Measurements from ENCODE around the gene TMEM52. TPM values are rescaled to one million over a fixed set of nuclear protein-coding genes. Genes with fewer than 3 reads are reported as not detected.

The TMEM52 gene
- total and polyA plus RNA-seq, 2 donors (not counting 3 experiments of a cell fraction or from before 2014, with no cell fraction given) = 1.6 to 1.7 TPM

DNA sequence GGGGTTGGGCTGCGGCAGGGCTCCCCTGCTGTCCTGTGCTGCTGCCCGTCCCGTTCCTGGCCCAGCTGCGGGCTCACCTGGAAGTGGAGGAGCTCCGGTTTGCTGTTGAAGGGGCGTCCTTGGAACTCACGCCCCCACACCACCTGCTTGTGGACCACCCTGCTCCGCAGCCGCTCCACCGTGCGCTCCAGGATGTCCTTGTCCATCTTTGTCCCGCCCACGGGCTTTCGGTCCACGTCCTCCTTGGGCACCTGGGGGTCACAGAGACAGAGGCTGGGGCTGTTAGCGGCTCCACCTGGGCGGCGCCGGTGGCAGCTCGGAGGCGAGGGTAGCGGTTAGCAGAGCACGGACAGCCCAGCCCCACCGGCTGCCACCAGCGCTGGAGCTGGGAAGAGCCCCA lies 45.7 kb upstream of the TMEM52 start:
- no peak overlapping the region for H3K27ac ChIP-seq (ENCODE audit: insufficient read depth, low read depth, low read length)
- H3K27me3 ChIP-seq (ENCODE audit: control insufficient read depth in 2 of 2, insufficient read depth in 2 of 2, low read length in 2 of 2) = peaks cover 3% of the 10 kb centered on the region in 2 experiments
- intact Hi-C loops (cut with micrococcal nuclease) = no loop called here
- DNase-seq (ENCODE audit: low read depth, low spot score) (no peak), FAIRE-seq (no peak)
- H3K4me3 ChIP-seq (replicated peaks in 1 of 3; ENCODE audit: insufficient read depth in 1 of 3, low read depth in 1 of 3, low read length in 3 of 3) = no peak overlapping the region
- ChIA-PET CTCF (no interaction called here), POLR2A (no interaction called here)
- H3K9me1 ChIP-seq (replicated peaks; ENCODE audit: control insufficient read depth, extremely low read depth, insufficient read depth, low read length) = no peaks in the 10 kb centered on the region
- TF ChIP-seq, protein P1, sequence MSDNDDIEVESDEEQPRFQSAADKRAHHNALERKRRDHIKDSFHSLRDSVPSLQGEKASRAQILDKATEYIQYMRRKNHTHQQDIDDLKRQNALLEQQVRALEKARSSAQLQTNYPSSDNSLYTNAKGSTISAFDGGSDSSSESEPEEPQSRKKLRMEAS (IDR thresholded peaks at IDR 0.05; ENCODE audit: insufficient read depth, insufficient read length) = no peak
- TF ChIP-seq FOS (IDR thresholded peaks at IDR 0.05; ENCODE audit: borderline replicate concordance, insufficient read depth, low read length) (no peak), POLR2A (IDR thresholded peaks at IDR 0.05; ENCODE audit: low read depth, low read length) (no peak), JUN (IDR thresholded peaks at IDR 0.05; ENCODE audit: borderline replicate concordance, insufficient read depth, insufficient read length, low read depth) (no peak)
- no peak overlapping the region for H3K4me2 ChIP-seq (ENCODE audit: insufficient read depth, low read length)
- H3K9ac ChIP-seq (replicated peaks; ENCODE audit: extremely low read depth, insufficient read depth, low read length) = no peak overlapping the region
- no peaks in the 10 kb centered on the region for H4K20me1 ChIP-seq (replicated peaks; ENCODE audit: control insufficient read depth, extremely low read depth, insufficient read depth, low read length)
- H3K4me1 ChIP-seq (ENCODE audit: control insufficient read depth, extremely low read depth, insufficient read depth, low read length) = no peaks in the 10 kb centered on the region
- dilution Hi-C loops (cut with MboI; ENCODE audit: extremely low pct_ligation_motif_present, low sequenced_read_pairs) = no loop called here
- H3K9me3 ChIP-seq (replicated peaks; ENCODE audit: control insufficient read depth, insufficient read depth, low read length) = no peaks in the 10 kb centered on the region
- H2AFZ ChIP-seq (ENCODE audit: low read depth, low read length) = no peak overlapping the region
- H3K79me2 ChIP-seq (ENCODE audit: control insufficient read depth, insufficient read depth, low read length) = no peaks in the 10 kb centered on the region
- no TSS peak for BruUV-seq (replicated peaks)
- H3K36me3 ChIP-seq (ENCODE audit: control insufficient read depth in 2 of 2, extremely low read depth in 1 of 2, insufficient read depth in 2 of 2, low read length in 2 of 2) = no peaks in the 10 kb centered on the region

DNA sequence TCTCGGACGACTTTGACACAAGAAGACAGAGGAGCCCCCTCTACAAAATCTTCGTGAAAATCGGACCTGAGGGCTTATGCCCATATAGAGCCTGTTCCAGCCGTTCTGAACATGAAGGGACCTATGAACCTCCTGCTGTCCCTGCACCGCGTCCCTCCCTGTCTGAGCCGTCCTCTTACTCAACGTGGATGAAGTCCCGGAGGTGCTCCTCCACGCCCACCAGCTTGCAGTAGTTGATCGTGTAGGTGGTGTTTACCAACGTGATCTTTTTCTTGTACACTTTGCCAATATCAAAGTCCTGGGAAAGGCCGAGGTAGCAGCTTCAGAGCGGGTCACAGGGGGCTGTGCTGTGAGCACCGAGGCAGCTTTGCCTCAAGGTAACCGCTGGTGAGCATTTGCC lies 44.5 kb upstream of the TMEM52 start:
- TF ChIP-seq MYC (IDR thresholded peaks at IDR 0.05; ENCODE audit: low read depth, low read length) (no peak), GATA2 (IDR thresholded peaks at IDR 0.05; ENCODE audit: insufficient read depth, insufficient read length, low read depth, low read length) (no peak), EZH2 (IDR thresholded peaks at IDR 0.05; ENCODE audit: borderline replicate concordance, low read depth, low read length, severe bottlenecking) (no peak), JUN (IDR thresholded peaks at IDR 0.05; ENCODE audit: borderline replicate concordance, insufficient read depth, insufficient read length, low read depth) (no peak), POLR2A (IDR thresholded peaks at IDR 0.05; ENCODE audit: low read depth, low read length) (no peak), FOS (IDR thresholded peaks at IDR 0.05; ENCODE audit: borderline replicate concordance, insufficient read depth, low read length) (no peak), POLR2AphosphoS5 (IDR thresholded peaks at IDR 0.05; ENCODE audit: insufficient read depth, low read depth, low read length) (no peak)
- TF ChIP-seq, protein P1 (IDR thresholded peaks at IDR 0.05; ENCODE audit: insufficient read depth, insufficient read length) = no peak
- TF ChIP-seq, protein P2, sequence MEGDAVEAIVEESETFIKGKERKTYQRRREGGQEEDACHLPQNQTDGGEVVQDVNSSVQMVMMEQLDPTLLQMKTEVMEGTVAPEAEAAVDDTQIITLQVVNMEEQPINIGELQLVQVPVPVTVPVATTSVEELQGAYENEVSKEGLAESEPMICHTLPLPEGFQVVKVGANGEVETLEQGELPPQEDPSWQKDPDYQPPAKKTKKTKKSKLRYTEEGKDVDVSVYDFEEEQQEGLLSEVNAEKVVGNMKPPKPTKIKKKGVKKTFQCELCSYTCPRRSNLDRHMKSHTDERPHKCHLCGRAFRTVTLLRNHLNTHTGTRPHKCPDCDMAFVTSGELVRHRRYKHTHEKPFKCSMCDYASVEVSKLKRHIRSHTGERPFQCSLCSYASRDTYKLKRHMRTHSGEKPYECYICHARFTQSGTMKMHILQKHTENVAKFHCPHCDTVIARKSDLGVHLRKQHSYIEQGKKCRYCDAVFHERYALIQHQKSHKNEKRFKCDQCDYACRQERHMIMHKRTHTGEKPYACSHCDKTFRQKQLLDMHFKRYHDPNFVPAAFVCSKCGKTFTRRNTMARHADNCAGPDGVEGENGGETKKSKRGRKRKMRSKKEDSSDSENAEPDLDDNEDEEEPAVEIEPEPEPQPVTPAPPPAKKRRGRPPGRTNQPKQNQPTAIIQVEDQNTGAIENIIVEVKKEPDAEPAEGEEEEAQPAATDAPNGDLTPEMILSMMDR (IDR thresholded peaks at IDR 0.05; ENCODE audit: extremely low read depth in 1 of 2, insufficient read depth in 1 of 2, low read depth in 1 of 2, low read length in 2 of 2) = no peak
- Histone ChIP-seq H3K9ac (replicated peaks; ENCODE audit: extremely low read depth, insufficient read depth, low read length) (no peak overlapping the region), H3K79me2 (ENCODE audit: control insufficient read depth, insufficient read depth, low read length) (no peaks in the 10 kb centered on the region), H3K9me1 (replicated peaks; ENCODE audit: control insufficient read depth, extremely low read depth, insufficient read depth, low read length) (no peaks in the 10 kb centered on the region), H4K20me1 (replicated peaks; ENCODE audit: control insufficient read depth, extremely low read depth, insufficient read depth, low read length) (no peaks in the 10 kb centered on the region), H2AFZ (ENCODE audit: low read depth, low read length) (no peak overlapping the region), H3K27me3 (ENCODE audit: control insufficient read depth in 2 of 2, insufficient read depth in 2 of 2, low read length in 2 of 2) (peaks cover 3% of the 10 kb centered on the region in 2 experiments), H3K4me1 (ENCODE audit: control insufficient read depth, extremely low read depth, insufficient read depth, low read length) (no peaks in the 10 kb centered on the region), H3K4me3 (replicated peaks in 1 of 3; ENCODE audit: insufficient read depth in 1 of 3, low read depth in 1 of 3, low read length in 3 of 3) (no peak overlapping the region), H3K27ac (ENCODE audit: insufficient read depth, low read depth, low read length) (no peak overlapping the region), H3K36me3 (ENCODE audit: control insufficient read depth in 2 of 2, extremely low read depth in 1 of 2, insufficient read depth in 2 of 2, low read length in 2 of 2) (no peaks in the 10 kb centered on the region), H3K9me3 (replicated peaks; ENCODE audit: control insufficient read depth, insufficient read depth, low read length) (no peaks in the 10 kb centered on the region), H3K4me2 (ENCODE audit: insufficient read depth, low read length) (no peak overlapping the region)
- intact Hi-C loops (cut with micrococcal nuclease) (no loop called here), dilution Hi-C loops (cut with MboI; ENCODE audit: extremely low pct_ligation_motif_present, low sequenced_read_pairs) (no loop called here)
- no peak for DNase-seq (ENCODE audit: low read depth, low spot score)
- ChIA-PET CTCF (no interaction called here), POLR2A (no interaction called here)
- no TSS peak for BruUV-seq (replicated peaks)
- no peak for FAIRE-seq
